ENCODE results near the gene IVD. TPM values are rescaled to one million over a fixed set of nuclear protein-coding genes. Genes with fewer than 3 reads are reported as not detected.

IVD gene
- total RNA-seq (ENCODE audit: low replicate concordance), result 18.0 and 38.4 TPM in 2 replicates

GRCh38 chr15:40405501-40406381 lies at the start of gene IVD:
IVD (plus strand) TSS chr15:40405795; CDS start chr15:40405828, 33 bp downstream.
- Mint-ChIP-seq H3K9me3 (no peaks in the 10 kb centered on the region), H3K4me1 (peaks cover 25% of the 10 kb centered on the region), H3K36me3 (peaks cover 13% of the 10 kb centered on the region), H3K27me3 (ENCODE audit: insufficient read depth, low read depth) (peaks cover 2% of the 10 kb centered on the region), H3K4me3 (peak within 1 kb of the TSS; percentile 87), H3K27ac (peak within 1 kb of the TSS; percentile 24)
- Histone ChIP-seq H3K27ac (no peak within 1 kb of the TSS), H3K4me3 (peak within 1 kb of the TSS; percentile 74), H3K9me3 (ENCODE audit: low read depth) (no peaks in the 10 kb centered on the region), H2AFZ (replicated peaks) (peak within 1 kb of the TSS; percentile 71), H3K4me2 (peak within 1 kb of the TSS; percentile 81), H3F3A (ENCODE audit: low read depth) (peaks cover 5% of the 10 kb centered on the region), H3K4me1 (peaks cover 16% of the 10 kb centered on the region), H4K20me1 (ENCODE audit: low read depth) (peaks cover 11% of the 10 kb centered on the region), H3K79me2 (ENCODE audit: low read depth) (peaks cover 20% of the 10 kb centered on the region), H3K9ac (peak within 1 kb of the TSS; percentile 51), H3K27me3 (no peaks in the 10 kb centered on the region), H3K36me3 (no peaks in the 10 kb centered on the region)
- TF ChIP-seq EZH2phosphoT487 (IDR thresholded peaks at IDR 0.05), result no peak
- no peak for TF ChIP-seq CTCF (IDR thresholded peaks at IDR 0.05)
- TF ChIP-seq EZH2 (IDR thresholded peaks at IDR 0.05), result no peak
- DNase-seq (ENCODE audit: low spot score), result peak; percentile 98

GRCh38 chr15:40355976-40356585 lies 49.5 kb upstream of the IVD start:
- Histone ChIP-seq H3K36me3 (no peaks in the 10 kb centered on the region), H3K4me2 (no peak overlapping the region), H3F3A (ENCODE audit: low read depth) (peaks cover 28% of the 10 kb centered on the region), H2AFZ (replicated peaks) (no peak overlapping the region), H3K79me2 (ENCODE audit: low read depth) (no peaks in the 10 kb centered on the region), H3K9ac (no peak overlapping the region), H4K20me1 (ENCODE audit: low read depth) (peaks cover 11% of the 10 kb centered on the region), H3K27ac (no peak overlapping the region), H3K9me3 (ENCODE audit: low read depth) (no peaks in the 10 kb centered on the region), H3K4me3 (no peak overlapping the region), H3K4me1 (peaks cover 18% of the 10 kb centered on the region), H3K27me3 (peaks cover 45% of the 10 kb centered on the region)
- Mint-ChIP-seq H3K4me1 (peaks cover 25% of the 10 kb centered on the region), H3K27me3 (ENCODE audit: insufficient read depth, low read depth) (peaks cover 23% of the 10 kb centered on the region), H3K36me3 (no peaks in the 10 kb centered on the region), H3K27ac (no peak overlapping the region), H3K9me3 (no peaks in the 10 kb centered on the region), H3K4me3 (peak overlapping the region; percentile 51)
- no peak for DNase-seq (ENCODE audit: low spot score)
- TF ChIP-seq EZH2 (IDR thresholded peaks at IDR 0.05) (no peak), EZH2phosphoT487 (IDR thresholded peaks at IDR 0.05) (no peak), CTCF (IDR thresholded peaks at IDR 0.05) (no peak)

- H3K27me3 ChIP-seq, result peaks cover 57% of the 10 kb centered on the region
- H3K36me3 ChIP-seq, result no peaks in the 10 kb centered on the region
- DNase-seq (ENCODE audit: low spot score), result no peak
- H3K4me1 ChIP-seq, result peaks cover 18% of the 10 kb centered on the region
- H3K79me2 ChIP-seq (ENCODE audit: low read depth), result no peaks in the 10 kb centered on the region
- H3K4me3 ChIP-seq, result peak overlapping the region; percentile 52
- peaks cover 11% of the 10 kb centered on the region for H4K20me1 ChIP-seq (ENCODE audit: low read depth)
- Mint-ChIP-seq H3K4me1 (peaks cover 25% of the 10 kb centered on the region), H3K9me3 (no peaks in the 10 kb centered on the region), H3K4me3 (peak overlapping the region; percentile 82), H3K27ac (no peak overlapping the region), H3K27me3 (ENCODE audit: insufficient read depth, low read depth) (peaks cover 27% of the 10 kb centered on the region), H3K36me3 (no peaks in the 10 kb centered on the region)
- peak overlapping the region; percentile 80 for H3K4me2 ChIP-seq
- no peak overlapping the region for H3K9ac ChIP-seq
- no peaks in the 10 kb centered on the region for H3K9me3 ChIP-seq (ENCODE audit: low read depth)
- H2AFZ ChIP-seq (replicated peaks), result no peak overlapping the region
- peaks cover 28% of the 10 kb centered on the region for H3F3A ChIP-seq (ENCODE audit: low read depth)
- TF ChIP-seq CTCF (IDR thresholded peaks at IDR 0.05), result no peak
- no peak for TF ChIP-seq EZH2 (IDR thresholded peaks at IDR 0.05)
- no peak for TF ChIP-seq EZH2phosphoT487 (IDR thresholded peaks at IDR 0.05)
- no peak overlapping the region for H3K27ac ChIP-seq
These were observed 48.3 kb upstream of the IVD start for GRCh38 chr15:40357246-40357645.
